K562 (cell line): ENCODE data around the gene FILIP1L. TPM values are rescaled to one million over a fixed set of nuclear protein-coding genes. Genes with fewer than 3 reads are reported as not detected.
A peak's percentile ranks its signal among the peaks of the same experiment; 100 is the strongest.

Experiments
- CTBP1 ChIP-seq: fragments of 450-650 bp; IDR thresholded peaks from 2 replicates; pipeline ENCODE4 v1.6.1; 2016; ENCODE audit warnings: borderline replicate concordance
- GABPA ChIP-seq: fragments of 200-800 bp; sonication (Bioruptor generic); conservative IDR thresholded peaks from 2 replicates; pipeline ENCODE4 v1.6.1; 2016; ENCODE audit warnings: low read depth, missing genetic modification characterization, missing compliant biosample characterization
- HNRNPH1 ChIP-seq: fragments of 200-400 bp; formaldehyde crosslinking; optimal IDR thresholded peaks from 2 replicates; pipeline ENCODE3; 2017; ENCODE audit warnings: low read depth, mild to moderate bottlenecking, low read length, moderate library complexity
- KAT7 ChIP-seq: sonication (generic); formaldehyde crosslinking; IDR thresholded peaks from 2 replicates; pipeline ENCODE4 v1.8.0; 2022; ENCODE audit warnings: missing genetic modification reagents, mild to moderate bottlenecking, borderline replicate concordance
- KLF1 ChIP-seq: fragments of 450-650 bp; IDR thresholded peaks from 2 replicates; pipeline ENCODE4 v1.6.1; 2016; ENCODE audit warnings: missing genetic modification characterization, missing compliant biosample characterization
- LEF1 ChIP-seq: fragments of 450-650 bp; IDR thresholded peaks from 2 replicates; pipeline ENCODE4 v1.6.1; 2016; ENCODE audit warnings: mild to moderate bottlenecking
- NELFE ChIP-seq: IDR thresholded peaks from 2 replicates; pipeline ENCODE4 v1.6.1; 2011; ENCODE audit warnings: mild to moderate bottlenecking; ENCODE audit not compliant: insufficient read depth, insufficient read length
- RBM14 ChIP-seq: fragments of 200-400 bp; formaldehyde crosslinking; IDR thresholded peaks from 2 replicates; pipeline ENCODE4 v1.6.1; 2018; ENCODE audit warnings: low read depth, mild to moderate bottlenecking, low read length, moderate library complexity, borderline replicate concordance; ENCODE audit not compliant: insufficient read depth
- RCOR1 ChIP-seq, 2 experiments: IDR thresholded peaks; 2 replicates each; pipeline ENCODE4 v1.6.1; 2012; ENCODE audit warnings: low read depth in 2 of 2, low read length in 2 of 2, borderline replicate concordance in 1 of 2, improper control_type of control experiment in 1 of 2
- SRSF9 ChIP-seq: fragments of 200-400 bp; formaldehyde crosslinking; IDR thresholded peaks from 2 replicates; pipeline ENCODE4 v1.6.1; 2017; ENCODE audit warnings: low read depth, low read length, borderline replicate concordance
- THRAP3 ChIP-seq: fragments of 450-650 bp; IDR thresholded peaks from 2 replicates; pipeline ENCODE4 v1.6.1; 2016; ENCODE audit warnings: mild to moderate bottlenecking, inconsistent platforms, borderline replicate concordance
- TRIM24 ChIP-seq, 2 experiments: fragments of 450-650 bp; IDR thresholded peaks; 2 replicates each; pipeline ENCODE4 v1.6.1; 2016
- YY1 ChIP-seq, 3 experiments: IDR thresholded peaks; 2 replicates each; pipeline ENCODE4 v1.6.1; 2011; ENCODE audit warnings: low read length in 2 of 3, mild to moderate bottlenecking in 2 of 3, moderate library complexity in 2 of 3, borderline replicate concordance in 1 of 3, control low read depth in 1 of 3, low read depth in 1 of 3; ENCODE audit not compliant: insufficient read depth in 3 of 3, insufficient replicate concordance in 2 of 3, control insufficient read depth in 1 of 3, insufficient read length in 1 of 3; ENCODE audit errors: extremely low read depth in 1 of 3
- ZC3H11A ChIP-seq: IDR thresholded peaks from 2 replicates; pipeline ENCODE4 v1.6.1; 2012; ENCODE audit warnings: low read depth, low read length, improper control_type of control experiment
- ZNF280A ChIP-seq: fragments of 450-650 bp; IDR thresholded peaks from 2 replicates; pipeline ENCODE4 v1.6.1; 2018; ENCODE audit warnings: mild to moderate bottlenecking, low read depth; ENCODE audit not compliant: partially characterized antibody
- ZNF41 ChIP-seq: fragments of 250-450 bp; sonication (Bioruptor Pico); conservative IDR thresholded peaks from 2 replicates; pipeline ENCODE4 v1.4.0; 2020; ENCODE audit warnings: mild to moderate bottlenecking
- ZNF449 ChIP-seq: fragments of 250-450 bp; sonication (Bioruptor Pico); IDR thresholded peaks from 2 replicates; pipeline ENCODE4 v1.8.0; 2022; ENCODE audit warnings: moderate library complexity, mild to moderate bottlenecking, inconsistent platforms
- polyA plus RNA-seq, 8 experiments: library from polyadenylated mRNA; depleted of rRNA in 4 of 8; stranded (reverse) in 5 of 8; unstranded in 3 of 8; fragments of >200 nt; fragmentation: Nextera tagmentation in 2 of 8; fragmentation: Illumina TruSeq in 1 of 8; extraction: Ambion mirVana in 2 of 8; extraction: Trizol in 1 of 8; gene quantifications; 2 replicates each; pipeline versions ENCODE4 v1.2.1 to v1.2.3, GENCODE V29; 2011 to 2014; ENCODE audit warnings: inconsistent platforms in 1 of 8, missing spikeins in 1 of 8
- total RNA-seq, 7 experiments: library from RNA; depleted of rRNA in 6 of 7; stranded (reverse); fragments of >200 nt in 6 of 7; fragmentation: Illumina TruSeq in 2 of 7; extraction: Trizol in 2 of 7; gene quantifications; 2 replicates each; pipeline versions ENCODE4 v1.2.1 to v1.2.3, GENCODE V29; 2011 to 2021; ENCODE audit warnings: low replicate concordance in 1 of 7
- TF ChIP-seq, protein P1 (sequence below): IDR thresholded peaks from 3 replicates; pipeline ENCODE4 v1.6.1; 2011; ENCODE audit warnings: borderline replicate concordance, mild to moderate bottlenecking; ENCODE audit not compliant: insufficient read length, insufficient read depth

Gene FILIP1L
- total and polyA plus RNA-seq, 9 of the 15 experiments (the other 6 are each of a cell fraction or from before 2014, with no cell fraction given): 0.50 to 2.1 (median 1.1) TPM

DNA sequence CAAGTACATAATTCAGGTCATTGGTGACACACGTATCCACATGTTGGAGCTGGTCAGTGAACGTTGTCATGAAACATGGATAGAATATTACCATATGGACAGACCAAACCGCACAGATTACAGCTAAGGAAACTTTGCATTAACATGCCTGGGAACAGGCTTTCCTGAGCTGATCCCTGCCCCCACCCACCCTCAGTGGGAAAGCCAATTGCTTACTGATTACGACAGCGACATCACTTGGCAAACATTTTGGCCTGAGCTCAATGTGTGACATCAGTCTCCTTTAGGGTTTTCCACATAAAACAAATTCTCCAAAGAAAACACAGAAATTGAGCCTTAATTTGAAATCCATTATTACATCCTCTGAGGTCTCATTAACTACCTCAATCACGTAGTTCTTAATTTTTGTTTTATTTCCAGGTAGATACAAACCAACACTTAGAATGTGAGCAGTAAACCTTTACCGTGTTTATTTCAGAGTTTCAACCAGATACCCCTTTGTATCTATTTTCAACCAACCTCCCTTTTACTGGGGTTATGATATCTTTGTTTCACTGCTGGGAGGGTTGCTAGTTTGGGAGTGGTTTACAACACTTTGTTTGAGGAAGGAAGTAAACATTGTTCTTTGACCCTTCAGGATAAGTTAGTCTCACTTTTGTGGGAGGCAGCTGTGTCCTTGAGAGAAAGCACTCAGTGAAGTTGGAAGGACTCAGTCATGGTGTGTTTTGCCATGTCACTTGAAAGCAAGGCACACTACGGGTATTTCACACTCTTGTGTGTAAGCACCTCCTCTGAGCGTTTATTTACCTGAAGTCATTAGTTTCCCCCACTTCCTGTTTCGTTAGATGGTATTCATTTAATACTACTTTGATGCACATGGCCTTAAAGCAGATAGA is 193.6 kb downstream of the FILIP1L start (continued):
- no peak for TF ChIP-seq SRSF9
- TF ChIP-seq, protein P1, sequence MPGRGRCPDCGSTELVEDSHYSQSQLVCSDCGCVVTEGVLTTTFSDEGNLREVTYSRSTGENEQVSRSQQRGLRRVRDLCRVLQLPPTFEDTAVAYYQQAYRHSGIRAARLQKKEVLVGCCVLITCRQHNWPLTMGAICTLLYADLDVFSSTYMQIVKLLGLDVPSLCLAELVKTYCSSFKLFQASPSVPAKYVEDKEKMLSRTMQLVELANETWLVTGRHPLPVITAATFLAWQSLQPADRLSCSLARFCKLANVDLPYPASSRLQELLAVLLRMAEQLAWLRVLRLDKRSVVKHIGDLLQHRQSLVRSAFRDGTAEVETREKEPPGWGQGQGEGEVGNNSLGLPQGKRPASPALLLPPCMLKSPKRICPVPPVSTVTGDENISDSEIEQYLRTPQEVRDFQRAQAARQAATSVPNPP: no peak
- no peak for TF ChIP-seq KLF1 (tag)
- TF ChIP-seq TRIM24 (IDR thresholded peaks at IDR 0.05): no peak
- TF ChIP-seq ZNF41: no peak
- TF ChIP-seq RBM14: no peak
- TF ChIP-seq THRAP3: no peak
- no peak for TF ChIP-seq ZNF449 (CRISPR knock-in tag)
- TF ChIP-seq ZC3H11A: no peak
- TF ChIP-seq NELFE: no peak
- TF ChIP-seq GABPA (tag): peak; percentile 45; the same call in 1 of the 2 replicates
- no peak for TF ChIP-seq CTBP1
- no peak for TF ChIP-seq KAT7 (CRISPR knock-in tag)
- TF ChIP-seq HNRNPH1: no peak
- 0 out of 2 replicates have a peak, but pooled peaks have one; percentile 26 for TF ChIP-seq LEF1
- TF ChIP-seq ZNF280A: no peak
- TF ChIP-seq RCOR1 (IDR thresholded peaks at IDR 0.05; ENCODE audit: borderline replicate concordance in 1 of 2, low read depth in 2 of 2, low read length in 2 of 2): 0 out of 4 replicates have a peak, but pooled peaks of 1 of the 2 experiments have one; percentile 24
- no peak for TF ChIP-seq YY1 (IDR thresholded peaks at IDR 0.05; ENCODE audit: borderline replicate concordance in 1 of 3, control insufficient read depth in 1 of 3, extremely low read depth in 1 of 3, insufficient read depth in 3 of 3, insufficient read length in 1 of 3, insufficient replicate concordance in 2 of 3, low read depth in 1 of 3, low read length in 2 of 3)
